Nephron (organoid): Measurements from ENCODE around the gene TMSB15B.
"Not testable (repeated sequence)": the region's sequence is repeated elsewhere in the genome, so short reads cannot be mapped to it uniquely, and the experiment has no call there.

Experiments used
- H3K27ac Mint-ChIP-seq, 3 experiments: 2 replicates each; pipeline ENCODE4 v1.8.0; 2020; ENCODE audit warnings: mixed read lengths in 3 of 3, mild to moderate bottlenecking in 2 of 3, moderate library complexity in 1 of 3
- H3K27me3 Mint-ChIP-seq: 2 replicates; pipeline ENCODE4 v1.8.0; 2021; ENCODE audit warnings: low read depth, mild to moderate bottlenecking, moderate library complexity, mixed read lengths
- H3K36me3 Mint-ChIP-seq: 2 replicates; pipeline ENCODE4 v1.8.0; 2020; ENCODE audit warnings: low read depth, mixed read lengths
- H3K4me1 Mint-ChIP-seq: 2 replicates; pipeline ENCODE4 v1.8.0; 2020; ENCODE audit warnings: mixed read lengths
- H3K4me3 Mint-ChIP-seq, 3 experiments: 2 replicates each; pipeline ENCODE4 v1.8.0; 2020; ENCODE audit warnings: mild to moderate bottlenecking in 3 of 3, mixed read lengths in 3 of 3, moderate library complexity in 2 of 3
- H3K9me3 Mint-ChIP-seq: 2 replicates; pipeline ENCODE4 v1.8.0; 2020; ENCODE audit warnings: mixed read lengths
- TF ChIP-seq, protein P1 (sequence below), 3 experiments: fragments of 200-600 bp; sonication (generic); IDR thresholded peaks; one replicate each; pipeline ENCODE4 v1.5.0; 2021; ENCODE audit warnings: antibody characterized with exemption in 3 of 3; ENCODE audit not compliant: unreplicated experiment in 3 of 3

The TMSB15B gene

DNA sequence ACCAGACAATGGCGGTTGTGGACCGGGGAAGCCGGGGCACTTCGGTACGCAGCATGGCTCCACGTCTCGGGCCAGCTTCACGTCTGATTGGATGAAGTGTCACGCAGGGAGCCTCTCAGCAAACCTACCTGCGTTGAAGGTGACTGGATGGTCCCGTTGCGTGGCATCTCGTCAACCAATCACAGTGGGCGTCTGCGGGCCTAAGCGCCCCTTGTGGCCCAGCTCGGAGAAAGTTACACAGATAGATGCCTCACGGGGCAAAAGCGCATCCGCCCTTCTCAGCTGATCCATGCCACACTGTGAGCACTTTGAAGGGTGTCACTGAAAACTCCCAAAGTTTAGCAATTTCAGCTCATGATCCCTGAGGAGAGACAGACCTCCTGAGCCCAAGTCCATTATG, 51.2 kb downstream of the TMSB15B start, which contains the start of gene H2BW1:
Gene H2BW1 (minus strand): TSS at position 103 of the 400 bp plus-strand sequence. CDS start 132 bp downstream, outside the sequence.
- no peaks in the 10 kb centered on the region for H3K36me3 Mint-ChIP-seq
- peaks cover 14% of the 10 kb centered on the region for H3K9me3 Mint-ChIP-seq
- no peaks in the 10 kb centered on the region for H3K4me1 Mint-ChIP-seq
- H3K4me3 Mint-ChIP-seq: no peak within 1 kb of the TSS
- H3K27ac Mint-ChIP-seq: no peak within 1 kb of the TSS
- H3K27me3 Mint-ChIP-seq: peaks cover 4% of the 10 kb centered on the region
- TF ChIP-seq, protein P1, sequence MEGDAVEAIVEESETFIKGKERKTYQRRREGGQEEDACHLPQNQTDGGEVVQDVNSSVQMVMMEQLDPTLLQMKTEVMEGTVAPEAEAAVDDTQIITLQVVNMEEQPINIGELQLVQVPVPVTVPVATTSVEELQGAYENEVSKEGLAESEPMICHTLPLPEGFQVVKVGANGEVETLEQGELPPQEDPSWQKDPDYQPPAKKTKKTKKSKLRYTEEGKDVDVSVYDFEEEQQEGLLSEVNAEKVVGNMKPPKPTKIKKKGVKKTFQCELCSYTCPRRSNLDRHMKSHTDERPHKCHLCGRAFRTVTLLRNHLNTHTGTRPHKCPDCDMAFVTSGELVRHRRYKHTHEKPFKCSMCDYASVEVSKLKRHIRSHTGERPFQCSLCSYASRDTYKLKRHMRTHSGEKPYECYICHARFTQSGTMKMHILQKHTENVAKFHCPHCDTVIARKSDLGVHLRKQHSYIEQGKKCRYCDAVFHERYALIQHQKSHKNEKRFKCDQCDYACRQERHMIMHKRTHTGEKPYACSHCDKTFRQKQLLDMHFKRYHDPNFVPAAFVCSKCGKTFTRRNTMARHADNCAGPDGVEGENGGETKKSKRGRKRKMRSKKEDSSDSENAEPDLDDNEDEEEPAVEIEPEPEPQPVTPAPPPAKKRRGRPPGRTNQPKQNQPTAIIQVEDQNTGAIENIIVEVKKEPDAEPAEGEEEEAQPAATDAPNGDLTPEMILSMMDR (IDR thresholded peaks at IDR 0.05; ENCODE audit: unreplicated experiment in 3 of 3): no peak

DNA sequence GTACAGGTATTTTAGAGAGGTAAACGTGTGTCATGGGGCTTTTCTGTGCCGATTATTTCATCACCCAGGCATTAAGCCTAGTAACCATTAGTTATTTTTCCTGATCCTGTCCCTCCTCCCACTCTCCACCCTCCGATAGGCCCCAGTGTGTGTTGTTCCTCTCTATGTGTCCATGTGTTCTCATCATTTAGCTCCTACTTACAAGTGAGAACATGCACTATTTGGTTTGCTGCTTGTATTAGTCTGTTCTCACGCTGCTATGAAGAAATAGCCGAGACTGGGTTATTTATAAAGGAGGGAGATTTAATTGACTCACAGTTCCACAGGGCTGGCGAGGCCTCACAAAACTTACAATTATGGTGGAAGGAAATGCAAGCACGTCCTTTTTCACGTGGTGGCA, 53.1 kb downstream of the TMSB15B start:
- peaks cover 10% of the 10 kb centered on the region for H3K9me3 Mint-ChIP-seq
- H3K4me1 Mint-ChIP-seq, H3K27ac Mint-ChIP-seq, H3K36me3 Mint-ChIP-seq, H3K4me3 Mint-ChIP-seq, H3K27me3 Mint-ChIP-seq: not testable (repeated sequence)
